Activated T-helper 1 cell treated with anti-CD3 and anti-CD28 coated beads, Interleukin-12 subunit alpha, Interleukin-12 subunit beta, Interleukin-2, Interleukin-4 antibody, amounts not matched to agents 30 ng/mL and 10 ng/mL and 1 ng/mL, durations not matched to agents 14 hours and 24 hours and 36 hours (primary cell): ENCODE data around the gene IER2. TPM values are rescaled to one million over a fixed set of nuclear protein-coding genes. Genes with fewer than 3 reads are reported as not detected.
"Not testable (repeated sequence)": the region's sequence is repeated elsewhere in the genome, so short reads cannot be mapped to it uniquely, and the experiment has no call there.

ENCODE experiments used
- DNase-seq: peaks from one replicate; pipeline ENCODE4 v3.0.0; 2021; ENCODE audit warnings: low spot score
- H3K27ac Mint-ChIP-seq: one replicate; pipeline ENCODE4 v1.8.0; 2021; ENCODE audit warnings: mild to moderate bottlenecking, mixed read lengths
- H3K27me3 Mint-ChIP-seq: one replicate; pipeline ENCODE4 v1.8.0; 2022; ENCODE audit warnings: mild to moderate bottlenecking, moderate library complexity, mixed read lengths; ENCODE audit not compliant: insufficient read depth
- H3K36me3 Mint-ChIP-seq: one replicate; pipeline ENCODE4 v1.8.0; 2021; ENCODE audit warnings: low read depth, mixed read lengths
- H3K4me1 Mint-ChIP-seq: one replicate; pipeline ENCODE4 v1.8.0; 2021; ENCODE audit warnings: low read depth, mixed read lengths
- H3K4me3 Mint-ChIP-seq: one replicate; pipeline ENCODE4 v1.8.0; 2021; ENCODE audit warnings: mild to moderate bottlenecking, moderate library complexity, mixed read lengths
- H3K9me3 Mint-ChIP-seq: one replicate; pipeline ENCODE4 v1.8.0; 2021; ENCODE audit warnings: mixed read lengths
- intact Hi-C: fragments of 100-400 bp; cut with micrococcal nuclease; formaldehyde crosslinking; loops from one replicate; pipeline ENCODE4 v1.15.1; 2024
- total RNA-seq: library from RNA; stranded (reverse); gene quantifications from 2 replicates; pipeline ENCODE4 v1.2.3, GENCODE V29; 2022

The IER2 gene
- total RNA-seq, 1 donor from 2014 or later, result 173 TPM

- peak overlapping the region; percentile 9 for H3K27ac Mint-ChIP-seq
- H3K27me3 Mint-ChIP-seq, result no peaks in the 10 kb centered on the region
- H3K4me1 Mint-ChIP-seq, result peaks cover 25% of the 10 kb centered on the region
- intact Hi-C loops, result no loop called here
- H3K36me3 Mint-ChIP-seq, result no peaks in the 10 kb centered on the region
- H3K9me3 Mint-ChIP-seq, result no peaks in the 10 kb centered on the region
- DNase-seq, result no peak
- H3K4me3 Mint-ChIP-seq, result no peak overlapping the region
These were observed 37.2 kb downstream of the IER2 start for GRCh38 chr19:13187419-13187818.

- Mint-ChIP-seq H3K27ac (no peak overlapping the region), H3K4me3 (no peak overlapping the region), H3K27me3 (no peaks in the 10 kb centered on the region), H3K9me3 (no peaks in the 10 kb centered on the region), H3K4me1 (peaks cover 25% of the 10 kb centered on the region), H3K36me3 (no peaks in the 10 kb centered on the region)
- DNase-seq, result no peak
- intact Hi-C loops, result no loop called here
These were observed 39.4 kb downstream of the IER2 start for GRCh38 chr19:13189600-13189999.

- H3K36me3 Mint-ChIP-seq, result no peaks in the 10 kb centered on the region
- H3K4me3 Mint-ChIP-seq, result peak overlapping the region; percentile 5
- peaks cover 31% of the 10 kb centered on the region for H3K4me1 Mint-ChIP-seq
- no peak for DNase-seq
- H3K9me3 Mint-ChIP-seq, result no peaks in the 10 kb centered on the region
- intact Hi-C loops, result loop anchor here (2.0 kb wide), 1 partner anchor 18 kb away; no protein-coding TSS in a partner anchor
- peak overlapping the region; percentile 65 for H3K27ac Mint-ChIP-seq
- no peaks in the 10 kb centered on the region for H3K27me3 Mint-ChIP-seq
These were observed 40.8 kb downstream of the IER2 start for GRCh38 chr19:13190781-13191540.

GRCh38 chr19:13195678-13196077 lies 45.5 kb downstream of the IER2 start:
- H3K9me3 Mint-ChIP-seq, result no peaks in the 10 kb centered on the region
- intact Hi-C loops, result loop anchor here (2.0 kb wide), 2 partner anchors 13 to 33 kb away; no protein-coding TSS in a partner anchor
- DNase-seq, result peak; percentile 32
- H3K36me3 Mint-ChIP-seq, result no peaks in the 10 kb centered on the region
- no peaks in the 10 kb centered on the region for H3K27me3 Mint-ChIP-seq
- no peak overlapping the region for H3K27ac Mint-ChIP-seq
- H3K4me3 Mint-ChIP-seq, result no peak overlapping the region
- H3K4me1 Mint-ChIP-seq, result peaks cover 15% of the 10 kb centered on the region

GRCh38 chr19:13198634-13199033 lies 48.4 kb downstream of the IER2 start:
- Mint-ChIP-seq H3K36me3 (no peaks in the 10 kb centered on the region), H3K9me3 (no peaks in the 10 kb centered on the region), H3K4me1 (peaks cover 7% of the 10 kb centered on the region), H3K27ac (no peak overlapping the region), H3K4me3 (no peak overlapping the region), H3K27me3 (no peaks in the 10 kb centered on the region)
- no peak for DNase-seq
- intact Hi-C loops, result no loop called here

- DNase-seq, H3K9me3 Mint-ChIP-seq, H3K4me3 Mint-ChIP-seq, H3K4me1 Mint-ChIP-seq, H3K27ac Mint-ChIP-seq, H3K36me3 Mint-ChIP-seq, H3K27me3 Mint-ChIP-seq, intact Hi-C loops: not testable (repeated sequence)
These were observed 51.9 kb downstream of the IER2 start for GRCh38 chr19:13202112-13202511.

Other genes starting within 250 kb of the IER2 start
- 1.9 and 4.1 TPM in 2 replicates for gene SYCE2, start 231.1 kb upstream of the IER2 start, total RNA-seq
- gene FARSA, start 216.7 kb upstream of the IER2 start, total RNA-seq, result 217 and 220 TPM in 2 replicates
- 913 and 933 TPM in 2 replicates for gene CALR, start 211.8 kb upstream of the IER2 start, total RNA-seq
- 197 and 202 TPM in 2 replicates for gene RAD23A, start 204.5 kb upstream of the IER2 start, total RNA-seq
- 32.1 and 33.2 TPM in 2 replicates for gene GADD45GIP1, start 193.2 kb upstream of the IER2 start, total RNA-seq
- gene DAND5, start 180.8 kb upstream of the IER2 start, total RNA-seq, result 0.10 TPM in 2 replicates
- 4.5 and 8.0 TPM in 2 replicates for gene NFIX, start 154.9 kb upstream of the IER2 start, total RNA-seq
- gene LYL1, start 47.6 kb upstream of the IER2 start, total RNA-seq, result 2.4 and 2.5 TPM in 2 replicates
- 154 and 157 TPM in 2 replicates for gene TRMT1, start 33.7 kb upstream of the IER2 start, total RNA-seq
- gene NACC1, start 32.1 kb upstream of the IER2 start, total RNA-seq, result 124 TPM in 2 replicates
- gene STX10, start within 50 bp of the IER2 start, total RNA-seq, result 73.8 and 78.1 TPM in 2 replicates